Skeletal muscle tissue (tissue), 4 donors: Measurements from ENCODE around the gene RAP1GAP2. TPM values are rescaled to one million over a fixed set of nuclear protein-coding genes. Genes with fewer than 3 reads are reported as not detected.
"Not testable (repeated sequence)": the region's sequence is repeated elsewhere in the genome, so short reads cannot be mapped to it uniquely, and the experiment has no call there.

ENCODE experiments used
- H3K27ac ChIP-seq: one replicate; pipeline ENCODE4 v1.7.0; 2013; ENCODE audit warnings: mild to moderate bottlenecking, low read depth, low read length, inconsistent platforms
- H3K27me3 ChIP-seq, 3 donors: one replicate each; pipeline ENCODE4 v1.7.0; 2013; ENCODE audit warnings: low read length in 3 of 3; ENCODE audit not compliant: control insufficient read depth in 3 of 3, insufficient read depth in 3 of 3
- H3K36me3 ChIP-seq, 3 donors: one replicate each; pipeline ENCODE4 v1.7.0; 2013; ENCODE audit warnings: low read length in 3 of 3; ENCODE audit not compliant: control insufficient read depth in 3 of 3, insufficient read depth in 3 of 3
- H3K4me1 ChIP-seq, 3 donors: one replicate each; pipeline ENCODE4 v1.7.0; 2013; ENCODE audit warnings: low read length in 3 of 3, mild to moderate bottlenecking in 3 of 3; ENCODE audit not compliant: control insufficient read depth in 3 of 3, insufficient read depth in 3 of 3
- H3K4me3 ChIP-seq, 3 donors: one replicate each; pipeline ENCODE4 v1.7.0; 2013; ENCODE audit warnings: low read length in 3 of 3
- H3K9ac ChIP-seq, 3 donors: one replicate each; pipeline ENCODE4 v1.7.0; 2013; ENCODE audit warnings: low read length in 3 of 3, mild to moderate bottlenecking in 3 of 3, moderate library complexity in 2 of 3, low read depth in 1 of 3
- H3K9me3 ChIP-seq, 3 donors: one replicate each; pipeline ENCODE4 v1.7.0; 2013; ENCODE audit warnings: low read length in 3 of 3; ENCODE audit not compliant: control insufficient read depth in 3 of 3
- total RNA-seq: library from RNA; depleted of rRNA; stranded (reverse); fragments of >200 nt; gene quantifications from one replicate; pipeline ENCODE4 v1.2.3, GENCODE V29; 2014
- donor health status: Osteomylitis.

RAP1GAP2 gene
- total RNA-seq, 1 donor from 2014 or later, result 2.1 TPM

DNA sequence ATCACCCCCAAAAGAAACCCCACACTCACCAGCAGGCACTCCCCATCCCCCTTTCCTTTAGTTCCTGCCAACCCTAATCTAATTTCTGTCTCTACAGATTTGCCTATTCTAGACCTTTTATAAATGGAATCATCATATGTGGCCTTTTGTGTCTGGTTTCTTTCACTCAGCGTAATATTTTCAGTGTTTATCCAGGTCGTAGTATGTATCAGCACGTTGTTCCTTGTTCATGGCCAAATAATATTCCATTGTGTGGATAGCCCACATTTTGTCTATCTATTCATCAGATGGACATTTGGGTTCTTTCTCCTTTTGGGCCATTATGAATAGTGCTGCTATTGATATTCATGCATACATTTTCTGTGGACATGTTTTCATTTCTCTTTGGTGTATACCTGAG lies 193.6 kb downstream of the RAP1GAP2 start:
- no peak overlapping the region for H3K27ac ChIP-seq
- H3K27me3 ChIP-seq, result no peaks in the 10 kb centered on the region
- H3K4me1 ChIP-seq, result no peaks in the 10 kb centered on the region
- H3K9ac ChIP-seq, result no peak overlapping the region
- no peak overlapping the region for H3K4me3 ChIP-seq
- no peaks in the 10 kb centered on the region for H3K36me3 ChIP-seq
- no peaks in the 10 kb centered on the region for H3K9me3 ChIP-seq

DNA sequence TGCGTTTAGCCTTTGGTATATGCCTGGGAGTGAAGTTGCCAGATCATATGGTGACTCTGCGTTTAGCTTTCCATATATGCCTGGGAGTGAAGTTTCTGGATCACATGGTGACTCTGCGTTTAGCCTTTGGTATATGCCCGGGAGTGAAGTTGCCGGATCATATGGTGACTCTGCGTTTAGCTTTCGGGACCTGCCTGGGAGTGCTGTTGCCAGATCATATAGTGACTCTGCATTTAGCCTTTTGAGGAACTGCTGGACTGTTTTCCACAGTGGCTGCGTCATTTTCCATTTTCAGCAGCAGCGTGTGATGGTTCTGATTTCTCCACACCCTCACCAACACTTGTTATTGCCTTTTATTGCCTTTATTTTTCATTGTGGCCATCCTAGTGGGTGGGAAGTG lies 194.2 kb downstream of the RAP1GAP2 start:
- Histone ChIP-seq H3K9me3 (no peaks in the 10 kb centered on the region), H3K4me1 (no peaks in the 10 kb centered on the region), H3K36me3 (no peaks in the 10 kb centered on the region), H3K9ac (no peak overlapping the region), H3K27ac (no peak overlapping the region), H3K27me3 (no peaks in the 10 kb centered on the region), H3K4me3 (no peak overlapping the region)

DNA sequence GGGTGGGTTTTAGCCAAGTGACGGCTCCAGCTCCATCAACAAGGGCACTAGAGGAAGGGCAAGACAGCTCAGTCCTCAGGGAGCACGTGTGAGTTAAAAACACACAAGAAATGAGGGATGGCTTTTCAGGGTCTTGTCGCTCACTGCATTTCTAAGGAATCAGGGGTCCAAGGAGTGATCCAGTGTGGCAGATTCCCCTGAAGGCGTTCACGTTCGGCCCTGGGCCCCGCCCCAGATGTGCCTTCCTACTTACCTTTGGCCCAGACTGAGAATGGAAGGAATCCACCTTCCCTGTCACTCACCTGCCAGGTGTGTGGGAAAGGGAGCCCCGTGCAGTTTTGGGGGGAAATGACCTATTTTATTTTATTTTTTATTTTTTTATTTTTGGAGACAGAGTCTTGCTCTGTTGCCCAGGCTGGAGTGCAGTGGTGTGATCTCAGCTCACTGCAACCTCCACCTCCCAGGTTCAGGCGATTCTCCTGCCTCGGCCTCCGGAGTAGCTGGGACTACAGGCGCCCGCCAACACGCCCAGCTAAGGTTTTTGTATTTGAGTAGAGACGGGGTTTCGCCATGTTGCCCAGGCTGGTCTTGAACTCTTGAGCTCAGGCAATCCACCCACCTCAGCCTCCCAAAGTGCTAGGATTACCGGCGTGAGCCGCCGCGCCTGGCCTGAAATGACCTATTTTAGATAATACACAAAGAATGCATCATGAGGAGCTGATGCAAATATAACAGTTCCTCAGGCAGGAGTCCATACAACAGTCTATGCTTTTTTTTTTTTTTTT lies 195.3 kb downstream of the RAP1GAP2 start:
- not testable (repeated sequence) for H3K4me3 ChIP-seq, H3K9ac ChIP-seq, H3K9me3 ChIP-seq, H3K27me3 ChIP-seq, H3K36me3 ChIP-seq, H3K4me1 ChIP-seq, H3K27ac ChIP-seq

DNA sequence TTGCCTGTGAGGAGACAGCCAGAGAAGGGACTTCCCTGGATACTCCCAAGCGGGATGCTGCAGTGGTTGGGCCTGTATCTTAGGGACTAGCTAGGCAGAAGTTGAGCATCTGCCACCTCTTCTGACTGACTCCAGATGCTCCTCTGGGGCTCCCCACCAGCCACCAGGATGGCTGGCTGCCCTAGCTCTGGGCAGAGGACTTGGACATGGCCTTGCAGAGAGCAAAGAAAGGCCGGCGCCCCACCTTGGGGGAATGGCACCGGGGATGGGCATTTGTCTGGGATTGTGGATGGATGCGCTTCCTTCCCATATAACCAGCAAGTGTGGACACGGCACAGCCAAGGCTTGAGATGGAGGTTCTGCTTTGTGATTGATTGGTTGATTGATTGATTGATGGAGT lies 198.2 kb downstream of the RAP1GAP2 start:
- no peak overlapping the region for H3K9ac ChIP-seq
- no peaks in the 10 kb centered on the region for H3K27me3 ChIP-seq
- H3K4me3 ChIP-seq, result no peak overlapping the region
- H3K4me1 ChIP-seq, result peaks cover 0 to 5% (median 4%) of the 10 kb centered on the region in 3 donors
- no peaks in the 10 kb centered on the region for H3K36me3 ChIP-seq
- no peak overlapping the region for H3K27ac ChIP-seq
- no peaks in the 10 kb centered on the region for H3K9me3 ChIP-seq

DNA sequence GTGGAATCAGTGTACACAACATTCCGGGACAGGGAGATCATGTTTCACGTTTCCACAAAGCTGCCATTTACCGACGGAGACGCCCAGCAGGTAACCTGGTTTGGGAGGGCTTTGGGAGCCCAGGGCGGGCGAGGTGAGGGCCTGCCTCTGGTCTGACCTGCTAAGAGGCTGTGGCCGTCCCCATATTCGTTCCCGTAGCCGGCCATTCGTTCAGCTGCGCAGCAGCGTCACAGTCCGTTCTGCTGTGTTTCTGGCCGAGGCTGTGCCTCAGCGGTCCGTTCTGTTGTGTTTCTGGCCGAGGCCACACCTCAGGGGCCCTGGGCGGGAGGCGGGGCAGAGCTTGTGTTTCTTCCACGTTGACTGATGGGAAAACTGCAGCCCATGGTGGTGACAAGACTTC lies 199.1 kb downstream of the RAP1GAP2 start:
- no peak overlapping the region for H3K27ac ChIP-seq
- H3K9ac ChIP-seq, result no peak overlapping the region
- no peak overlapping the region for H3K4me3 ChIP-seq

DNA sequence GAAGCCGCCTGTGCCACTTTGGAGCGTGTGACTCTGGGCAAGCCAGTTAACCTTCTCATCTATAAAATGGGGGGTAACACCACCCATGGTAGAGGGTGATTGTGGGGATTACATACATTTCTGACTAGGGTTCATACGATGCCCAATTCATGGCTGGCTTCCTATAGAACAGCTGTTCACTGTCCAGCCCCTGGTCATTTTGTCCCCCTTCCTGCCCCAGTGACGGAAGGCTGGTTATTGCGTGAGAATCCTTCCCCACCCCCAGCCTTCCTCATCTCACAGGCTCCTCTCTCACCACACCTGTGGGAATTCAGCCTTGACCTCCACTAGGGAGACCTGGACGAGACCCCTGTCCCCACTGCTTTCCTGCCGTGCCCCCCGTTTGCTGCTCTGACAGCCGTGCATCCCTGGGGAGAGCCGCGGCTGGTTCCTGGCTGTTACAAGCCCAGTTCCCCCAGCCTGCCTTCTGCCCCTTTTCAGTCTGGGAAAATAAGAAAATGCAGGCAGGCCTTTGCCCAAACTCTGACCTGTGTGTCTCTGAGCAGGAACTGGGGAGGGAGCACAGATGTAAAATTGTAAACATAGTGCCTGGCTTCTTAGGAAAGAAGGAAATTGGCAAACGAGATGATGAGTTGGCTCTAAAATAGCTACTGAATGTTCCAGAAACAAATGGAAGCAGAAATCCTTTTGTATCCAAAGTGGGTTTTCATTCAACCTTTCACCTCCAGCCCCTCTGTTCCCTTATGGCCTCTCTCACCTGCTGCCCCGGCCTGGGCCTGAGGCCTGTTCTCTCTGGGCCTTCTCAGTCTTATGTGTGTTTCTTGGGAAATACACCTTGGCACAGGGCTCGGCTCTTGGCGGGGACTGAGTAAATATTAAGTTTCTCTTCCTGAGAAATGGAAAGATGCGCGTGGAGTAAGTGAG lies 199.9 kb downstream of the RAP1GAP2 start:
- Histone ChIP-seq H3K9ac (no peak overlapping the region), H3K27me3 (no peaks in the 10 kb centered on the region), H3K4me3 (no peak overlapping the region), H3K9me3 (no peaks in the 10 kb centered on the region), H3K36me3 (no peaks in the 10 kb centered on the region), H3K4me1 (peaks cover 0 to 5% (median 4%) of the 10 kb centered on the region in 3 donors), H3K27ac (no peak overlapping the region)

More for the DNA sequence above, 199.1 kb downstream of the RAP1GAP2 start:
- peaks cover 0 to 5% (median 4%) of the 10 kb centered on the region in 3 donors for H3K4me1 ChIP-seq
- no peaks in the 10 kb centered on the region for H3K36me3 ChIP-seq
- no peaks in the 10 kb centered on the region for H3K9me3 ChIP-seq
- no peaks in the 10 kb centered on the region for H3K27me3 ChIP-seq

DNA sequence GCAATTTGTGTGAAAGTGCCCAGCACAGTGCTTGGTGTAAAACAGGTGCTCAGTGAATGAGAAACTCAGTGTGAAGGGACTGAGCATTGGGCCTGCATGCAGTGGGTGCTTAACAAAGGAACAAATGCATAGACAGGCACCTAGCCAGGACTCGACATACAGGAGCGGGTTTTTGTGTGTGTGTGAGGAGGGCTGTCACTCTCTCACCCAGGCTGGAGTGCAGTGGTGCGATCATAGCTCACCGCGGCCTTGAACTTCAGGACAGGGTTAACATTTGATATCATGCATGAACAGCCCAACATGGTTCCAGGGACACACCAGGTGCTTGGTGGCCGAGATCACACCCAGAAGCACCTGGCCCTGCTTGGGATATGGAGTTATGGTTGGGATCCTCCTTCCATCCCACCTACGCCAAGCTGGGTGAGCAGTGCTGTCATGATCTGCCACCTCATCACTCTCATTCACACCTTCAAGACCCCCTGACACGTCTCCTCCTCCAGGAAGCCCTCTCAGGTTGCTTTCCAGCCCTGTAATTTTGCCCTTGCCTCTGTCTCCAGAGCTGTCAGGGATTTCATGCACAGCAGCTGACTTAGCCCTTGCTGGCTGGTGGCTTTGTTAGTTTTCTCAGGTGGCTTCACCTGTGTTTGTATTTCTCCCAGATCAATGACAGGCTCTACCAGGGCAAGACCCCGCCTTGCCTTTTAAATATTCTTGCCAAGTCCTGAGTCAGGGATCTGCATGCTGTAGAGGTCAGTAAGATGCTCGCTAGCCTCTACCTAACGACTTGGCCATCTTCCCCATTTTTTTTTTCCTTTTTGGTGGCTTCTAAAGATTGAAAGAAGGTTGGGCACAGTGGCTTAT lies 200.8 kb downstream of the RAP1GAP2 start:
- Histone ChIP-seq H3K4me1 (peaks cover 0 to 5% (median 4%) of the 10 kb centered on the region in 3 donors), H3K9me3 (no peaks in the 10 kb centered on the region), H3K36me3 (no peaks in the 10 kb centered on the region), H3K4me3 (no peak overlapping the region), H3K27ac (no peak overlapping the region), H3K9ac (no peak overlapping the region), H3K27me3 (no peaks in the 10 kb centered on the region)

DNA sequence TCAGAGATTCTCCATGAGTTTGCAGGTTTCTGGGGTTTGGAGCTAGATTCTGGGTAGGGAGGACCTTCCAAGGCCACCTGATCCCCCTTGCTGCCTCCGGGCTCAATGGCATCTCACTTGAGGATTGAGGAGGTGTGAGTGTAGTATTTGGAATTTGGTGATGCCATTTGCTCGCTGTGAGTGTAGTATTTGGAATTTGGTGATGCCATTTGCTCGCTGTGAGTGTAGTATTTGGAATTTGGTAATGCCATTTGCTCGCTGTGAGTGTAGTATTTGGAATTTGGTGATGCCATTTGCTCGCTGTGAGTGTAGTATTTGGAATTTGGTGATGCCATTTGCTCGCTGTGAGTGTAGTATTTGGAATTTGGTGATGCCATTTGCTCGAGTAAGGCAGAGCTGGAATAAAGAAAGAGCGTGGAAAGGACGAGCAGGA lies 202.2 kb downstream of the RAP1GAP2 start:
- not testable (repeated sequence) for H3K9me3 ChIP-seq, H3K4me3 ChIP-seq, H3K27me3 ChIP-seq, H3K36me3 ChIP-seq, H3K27ac ChIP-seq, H3K9ac ChIP-seq
- peaks cover 10 to 17% (median 15%) of the 10 kb centered on the region in 3 donors for H3K4me1 ChIP-seq

DNA sequence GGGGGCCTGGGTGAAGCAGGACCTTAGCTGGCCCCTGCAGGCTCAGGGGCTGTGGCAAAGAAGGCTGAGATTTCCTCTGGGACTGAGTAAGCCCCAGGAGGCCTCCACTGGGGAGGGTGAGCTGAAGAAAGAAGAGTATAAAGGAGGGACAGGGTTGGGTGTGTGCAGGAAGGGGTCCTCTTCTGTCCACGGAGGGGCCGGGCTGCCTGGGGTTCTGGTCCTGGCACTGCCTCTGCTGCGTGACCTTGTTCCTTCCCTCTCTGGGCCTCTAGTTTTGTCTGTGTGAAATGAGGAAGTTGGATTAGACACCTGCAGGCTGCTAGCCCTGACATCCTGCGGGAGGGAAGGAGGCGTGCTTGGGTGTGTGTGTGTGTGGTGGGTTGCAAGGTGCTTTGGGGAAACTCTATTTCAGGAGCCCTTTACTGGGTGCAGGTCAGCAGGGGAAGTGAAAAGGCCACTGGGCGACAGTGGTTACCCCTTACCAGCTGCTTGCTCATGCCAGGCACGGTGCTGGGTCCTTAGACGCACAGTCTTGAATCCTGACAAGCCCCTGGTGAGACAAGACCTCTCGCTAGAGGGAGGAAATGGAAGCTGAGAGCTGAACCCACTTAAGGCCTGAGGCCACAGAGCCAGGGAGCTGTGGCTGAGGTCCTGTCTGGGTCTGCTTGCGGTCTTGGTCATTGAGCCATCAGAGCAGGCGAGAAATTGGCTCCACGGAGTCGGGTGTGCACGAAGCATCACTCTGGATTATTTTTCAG lies 206.5 kb downstream of the RAP1GAP2 start:
- peaks cover 25 to 30% (median 26%) of the 10 kb centered on the region in 3 donors for H3K4me1 ChIP-seq

More for the DNA sequence above, 206.5 kb downstream of the RAP1GAP2 start:
- Histone ChIP-seq H3K36me3 (no peaks in the 10 kb centered on the region), H3K27me3 (no peaks in the 10 kb centered on the region), H3K9ac (no peak overlapping the region), H3K27ac (no peak overlapping the region), H3K9me3 (no peaks in the 10 kb centered on the region), H3K4me3 (no peak overlapping the region)
